Stimulated activated CD4-positive, alpha-beta T cell treated with anti-CD3 and anti-CD28 coated beads, Interleukin-12 subunit alpha, Interleukin-12 subunit beta, amount 100 ng/mL, for 24 hours (primary cell): ENCODE data around the gene DUOX1.
A peak's percentile ranks its signal among the peaks of the same experiment; 100 is the strongest.

Source experiments
- DNase-seq, 2 experiments: peaks; one replicate each; pipeline ENCODE4 v3.0.0-alpha.2; 2020; ENCODE audit warnings: low read depth in 2 of 2

The DUOX1 gene

DNA sequence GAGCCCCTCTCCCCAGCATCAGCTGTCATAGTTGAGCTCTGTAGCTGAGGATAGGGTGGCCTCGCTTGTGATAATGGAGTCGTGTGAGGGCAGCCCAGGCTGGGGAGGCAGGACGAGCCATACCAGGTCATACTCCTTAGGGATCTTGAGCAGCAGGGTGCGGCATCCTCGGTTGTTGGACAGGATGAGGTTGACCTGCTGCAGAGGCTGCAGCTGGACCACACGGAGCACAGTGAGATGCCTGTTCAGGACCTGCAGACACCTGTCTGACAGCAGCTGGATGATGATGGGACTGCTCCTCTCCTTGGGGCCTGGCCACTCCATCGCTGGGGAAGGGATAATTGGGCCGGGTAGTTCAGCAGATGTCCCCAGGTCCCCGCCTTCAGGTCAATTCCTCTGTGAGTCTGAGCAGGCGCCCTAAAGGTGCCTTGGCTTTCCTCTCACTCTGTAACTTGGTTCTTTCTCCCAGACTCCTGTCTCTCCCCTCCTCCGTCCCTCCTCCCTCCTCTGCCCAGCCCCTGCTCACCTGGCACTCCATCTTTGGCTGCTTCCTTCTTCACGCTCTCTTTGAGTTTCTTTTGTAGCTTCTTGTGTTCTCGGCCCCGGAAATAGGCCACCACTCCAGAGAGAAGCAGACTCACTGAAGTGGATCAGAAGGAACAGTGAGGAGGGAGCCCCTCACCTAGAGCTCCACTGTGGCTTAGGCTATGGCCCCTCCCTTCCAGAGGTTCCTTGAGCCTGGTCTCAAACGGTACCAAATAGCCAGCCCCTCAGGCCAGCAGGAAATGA lies 23.6 kb upstream of the DUOX1 start:
- no peak for DNase-seq

DNA sequence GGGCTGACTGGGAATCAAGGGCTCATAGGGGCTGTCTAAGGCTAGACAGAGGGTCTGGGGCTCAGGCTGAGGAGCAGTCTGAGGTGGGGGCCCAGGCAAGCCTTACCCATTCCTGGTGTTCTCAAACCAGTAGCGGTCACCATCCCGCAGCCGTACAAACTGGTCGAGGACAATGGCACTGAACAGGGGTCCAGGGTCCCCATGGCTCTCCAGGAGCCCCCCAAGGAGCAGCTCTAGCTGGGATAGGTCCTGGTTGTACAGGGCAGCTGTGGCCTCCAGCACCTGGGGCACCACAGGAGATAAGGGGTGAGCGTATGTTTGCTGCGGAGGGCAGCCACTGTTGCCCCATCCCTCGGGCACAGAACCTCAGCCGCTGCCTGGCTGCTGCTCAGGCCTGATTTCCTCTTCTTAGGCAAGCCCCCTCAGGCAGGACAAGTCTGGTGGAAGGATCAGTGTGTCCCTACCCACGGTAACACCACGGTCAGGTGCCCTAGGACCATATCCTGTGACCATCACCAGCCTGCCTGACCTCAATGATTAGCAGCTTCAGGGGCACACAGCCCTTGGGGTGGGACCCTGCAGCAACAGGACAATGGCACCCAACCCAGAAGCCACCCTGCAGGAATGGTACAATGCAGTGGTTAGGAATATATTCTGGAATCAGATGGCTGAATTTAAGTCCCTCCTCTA lies 21.7 kb upstream of the DUOX1 start:
- no peak for DNase-seq

DNA sequence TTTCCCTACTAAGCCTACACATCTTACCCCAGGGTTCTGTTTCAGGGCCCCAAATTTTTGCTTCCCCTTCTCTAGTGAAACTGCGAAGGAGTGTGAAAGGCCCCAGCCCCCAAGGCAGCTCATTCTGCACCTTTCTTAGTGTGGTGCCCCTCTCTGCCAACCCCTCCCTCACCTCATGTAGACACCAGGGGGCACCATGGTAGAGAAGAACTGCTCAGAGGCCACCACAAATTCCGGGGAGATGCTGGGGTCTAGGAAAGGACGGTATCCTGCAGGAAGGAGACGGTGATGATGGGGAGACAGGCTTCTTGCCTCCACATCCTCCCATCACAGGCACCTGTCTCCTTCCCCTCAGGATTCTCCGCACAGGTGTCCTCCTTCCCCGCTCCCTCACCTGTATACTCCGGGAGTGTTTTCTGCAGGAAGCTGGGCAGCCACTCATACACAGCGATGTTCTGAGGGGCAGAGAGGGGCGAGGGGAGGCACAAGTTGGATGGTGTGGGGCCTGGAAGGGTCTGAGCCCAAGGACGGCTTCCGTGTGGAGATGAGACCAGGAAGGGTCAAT lies 19.5 kb upstream of the DUOX1 start:
- no peak for DNase-seq

DNA sequence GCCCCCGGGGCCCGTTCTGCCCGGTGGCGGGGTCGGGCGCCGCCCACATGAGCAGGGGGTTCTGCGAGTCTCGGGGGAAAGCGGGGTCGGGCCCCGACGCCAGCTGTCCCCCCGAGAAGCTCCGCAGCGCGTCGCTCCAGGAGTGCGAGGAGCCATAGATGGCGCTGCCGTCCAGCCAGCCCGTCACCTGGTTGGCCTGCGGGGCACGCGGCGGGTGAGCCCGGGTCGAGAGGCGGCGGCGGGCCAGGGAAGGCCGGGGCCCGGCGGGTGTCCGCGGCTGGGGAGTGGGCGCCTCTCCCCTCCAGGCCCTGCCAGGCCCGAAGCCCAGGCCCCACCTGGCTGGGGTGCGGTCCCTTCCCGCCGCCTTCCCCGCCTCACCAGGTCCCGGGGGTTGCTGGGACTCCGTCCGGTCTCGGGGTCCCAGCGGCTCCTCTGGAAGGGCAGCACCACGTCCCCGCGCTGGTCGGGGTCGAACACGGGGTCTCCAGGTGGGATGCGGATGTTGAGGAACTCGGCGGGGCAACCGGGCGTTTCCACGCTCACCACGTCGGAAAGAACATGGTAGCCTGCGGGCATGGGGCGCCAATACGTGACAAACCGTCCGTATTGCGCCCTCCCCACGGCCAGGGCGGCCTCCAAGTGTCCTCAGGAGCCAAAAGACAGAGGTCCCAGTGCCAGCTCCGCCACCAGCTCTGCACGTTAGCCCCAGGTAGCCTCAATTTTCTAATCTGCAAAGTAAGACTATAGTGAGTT lies 18.2 kb upstream of the DUOX1 start:
- no peak for DNase-seq

DNA sequence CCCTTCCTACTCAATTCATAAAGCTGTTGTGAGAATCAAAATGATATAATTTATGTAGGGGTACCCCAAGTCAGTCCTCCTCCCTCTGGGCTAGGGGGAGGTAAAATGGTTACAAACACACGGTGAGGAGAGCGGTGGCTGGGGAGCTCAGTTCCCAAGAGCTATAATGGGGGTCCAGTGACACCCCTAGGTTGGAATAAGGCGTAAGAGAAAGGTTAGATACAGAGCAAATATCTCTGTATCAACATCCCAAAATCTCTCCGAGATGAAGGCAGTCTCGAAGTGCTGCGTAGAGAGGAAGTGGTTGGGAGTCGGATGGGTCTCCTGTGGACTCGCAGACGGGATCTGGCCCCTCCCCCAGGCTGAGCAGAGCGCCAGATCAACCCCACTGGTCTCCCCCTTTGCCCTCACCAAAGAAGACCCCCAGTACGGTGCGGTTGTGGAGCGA lies 17.6 kb upstream of the DUOX1 start:
- DNase-seq = no peak

DNA sequence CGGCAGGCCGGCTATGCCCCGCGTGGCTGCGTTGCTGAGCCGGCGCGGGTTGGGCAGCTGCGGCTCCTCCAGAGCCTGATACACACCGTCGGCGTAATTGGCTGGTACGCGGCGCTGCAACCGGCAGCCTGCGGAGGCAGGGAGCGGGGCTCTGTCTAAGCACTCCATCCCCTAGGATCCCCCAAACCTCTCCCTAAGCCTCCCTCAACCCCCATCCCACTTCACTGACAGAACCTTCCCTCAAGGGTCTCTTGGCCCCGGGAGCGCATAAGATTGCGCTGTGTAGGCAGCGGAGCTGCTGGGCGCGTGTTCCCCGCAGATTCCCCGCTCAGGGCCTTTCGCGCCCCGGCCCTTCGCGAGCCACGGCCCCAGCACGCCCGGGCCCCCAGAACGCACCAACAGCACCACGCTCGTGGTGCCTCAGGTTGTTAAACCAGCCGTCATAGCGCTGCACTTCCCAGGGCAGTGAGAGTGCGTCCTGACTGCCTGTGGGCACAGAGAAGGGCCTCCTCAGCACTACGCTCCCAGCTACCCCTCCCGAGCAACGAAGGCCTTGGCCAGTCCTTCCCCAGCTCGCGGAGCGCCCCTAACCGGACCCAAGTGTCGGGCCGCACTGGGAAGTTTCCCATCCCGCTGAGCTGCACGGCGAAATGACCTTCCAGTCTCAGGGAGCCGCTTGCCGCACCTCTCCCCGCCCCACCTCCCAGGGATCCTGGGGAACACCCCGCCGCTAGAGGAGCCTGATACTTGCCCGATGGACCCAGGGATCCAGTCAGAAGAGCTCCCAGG lies 17.0 kb upstream of the DUOX1 start:
- DNase-seq = no peak

DNA sequence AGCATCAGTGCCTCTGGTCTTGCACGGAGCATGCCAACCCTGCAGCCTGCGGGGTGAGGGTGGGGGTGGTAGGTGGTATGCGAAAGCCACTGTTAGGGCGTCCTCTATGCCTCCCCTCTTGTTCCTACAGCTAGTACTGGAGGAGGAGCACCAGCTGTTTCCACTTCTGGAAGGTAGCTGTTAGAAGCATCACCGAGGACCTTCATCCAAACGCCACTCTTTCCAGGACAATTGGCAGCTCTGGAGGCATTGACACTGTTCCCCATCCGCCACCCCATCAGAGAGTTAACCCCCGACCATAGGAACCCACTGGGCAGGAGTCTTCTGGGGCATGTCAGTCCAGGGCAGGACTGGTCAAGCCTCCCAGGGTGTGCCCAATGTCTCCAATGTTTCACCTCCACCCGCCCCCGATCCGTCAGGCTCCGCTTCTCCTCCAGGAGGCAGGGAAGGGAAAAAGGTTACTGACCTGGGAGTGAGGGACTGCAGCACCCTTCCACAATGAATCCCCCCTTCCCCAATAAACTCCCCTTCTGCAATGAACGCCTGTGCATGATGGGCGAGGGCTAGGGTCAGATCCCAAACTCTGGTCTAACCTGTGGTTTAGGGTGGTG lies 16.3 kb upstream of the DUOX1 start:
- DNase-seq = no peak

DNA sequence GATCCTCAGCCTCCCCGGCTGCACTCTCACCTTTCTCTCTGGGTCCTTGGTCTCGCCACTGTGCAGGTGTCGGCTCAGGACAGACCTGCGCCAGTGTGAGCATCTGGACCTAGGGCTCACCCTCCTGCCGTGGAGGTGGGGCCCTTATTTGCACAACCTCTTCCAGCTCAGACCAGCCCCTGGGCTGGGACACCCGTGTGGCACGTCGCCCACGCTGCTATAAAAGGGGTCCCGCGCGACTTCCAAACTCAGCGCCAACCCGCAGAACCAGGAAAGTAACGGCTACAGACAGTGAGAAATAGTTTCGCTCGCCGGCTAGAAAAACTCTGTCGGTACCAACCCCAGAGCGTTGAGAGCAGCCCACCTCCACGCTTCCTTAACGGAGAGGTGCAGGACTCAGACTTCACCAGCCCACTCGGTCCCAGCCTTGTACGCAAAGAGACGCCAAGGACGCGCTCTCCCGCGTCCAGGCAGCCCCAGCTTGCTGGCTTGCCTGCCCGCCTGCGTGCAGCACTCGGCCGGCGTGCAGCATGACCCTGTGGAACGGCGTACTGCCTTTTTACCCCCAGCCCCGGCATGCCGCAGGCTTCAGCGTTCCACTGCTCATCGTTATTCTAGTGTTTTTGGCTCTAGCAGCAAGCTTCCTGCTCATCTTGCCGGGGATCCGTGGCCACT lies 15.6 kb upstream of the DUOX1 start, which contains the start of the genes DUOX2 and DUOXA2:
Gene DUOX2, minus strand, starts transcription at position 97 of the 675 bp plus-strand sequence. CDS start 761 bp downstream, outside the sequence.
Gene DUOXA2, plus strand, starts transcription at position 251 of the 675 bp plus-strand sequence. Its CDS starts 280 bp downstream, at position 531.
- DNase-seq = no peak

DNA sequence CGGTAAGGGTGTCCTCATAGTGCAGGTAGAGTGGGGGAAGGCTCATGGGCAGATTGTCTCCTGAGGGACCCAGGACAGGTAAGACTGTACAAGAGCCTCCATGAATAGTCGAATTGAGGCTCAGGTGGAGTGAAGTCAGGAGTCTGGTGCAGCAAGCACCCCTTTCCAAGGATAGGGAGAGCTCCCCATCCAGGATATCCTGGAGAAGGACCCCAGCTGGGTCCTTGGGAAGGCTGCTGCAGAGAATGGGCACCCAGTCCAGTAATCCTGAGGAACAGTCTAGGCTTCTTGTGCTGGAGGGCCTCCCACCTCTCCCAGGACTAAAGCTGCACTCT lies 15.1 kb upstream of the DUOX1 start:
- DNase-seq = no peak

DNA sequence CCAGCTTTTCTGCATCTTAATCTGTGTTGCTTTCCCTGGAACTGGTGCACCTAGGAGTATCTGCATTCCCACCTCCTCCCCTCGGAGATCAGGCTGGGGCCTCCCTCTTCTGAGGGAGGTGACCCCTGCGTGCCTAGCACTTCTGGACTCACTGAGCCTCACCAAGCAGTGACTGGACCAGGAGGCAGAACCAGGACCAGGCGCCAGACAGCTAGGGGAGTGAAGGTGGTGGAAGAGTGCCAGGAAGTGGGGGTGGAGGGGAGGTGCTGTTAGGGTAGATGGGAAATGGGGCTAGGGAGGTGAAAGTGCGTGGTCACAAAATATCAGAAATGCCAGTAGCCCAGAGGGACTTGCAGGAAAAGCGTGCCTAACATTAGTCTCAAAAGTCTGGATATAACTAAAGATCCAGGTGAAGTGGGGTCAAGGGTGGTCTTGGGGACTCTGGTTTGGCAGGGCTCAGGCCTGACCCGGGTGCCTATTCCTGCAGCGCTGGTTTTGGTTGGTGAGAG lies 14.4 kb upstream of the DUOX1 start:
- DNase-seq = no peak

DNA sequence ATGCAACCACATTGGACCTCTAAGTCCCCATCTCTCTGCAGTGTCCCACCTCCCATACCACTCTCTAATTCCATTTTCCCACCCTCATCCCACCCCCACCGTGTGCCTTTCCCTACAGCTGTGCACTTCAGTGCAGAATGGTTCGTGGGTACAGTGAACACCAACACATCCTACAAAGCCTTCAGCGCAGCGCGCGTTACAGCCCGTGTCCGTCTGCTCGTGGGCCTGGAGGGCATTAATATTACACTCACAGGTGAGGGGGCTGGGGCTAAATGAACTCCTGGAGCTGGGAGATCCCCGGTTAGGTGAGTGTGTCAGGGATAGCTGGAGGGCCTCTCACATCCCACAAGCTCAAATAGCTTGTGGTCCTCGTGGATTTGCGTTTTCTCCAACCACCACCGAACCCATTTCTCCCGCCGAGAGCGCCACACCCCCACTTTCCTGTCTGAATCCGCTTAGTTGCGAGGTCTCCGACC lies 13.8 kb upstream of the DUOX1 start:
- DNase-seq = no peak

DNA sequence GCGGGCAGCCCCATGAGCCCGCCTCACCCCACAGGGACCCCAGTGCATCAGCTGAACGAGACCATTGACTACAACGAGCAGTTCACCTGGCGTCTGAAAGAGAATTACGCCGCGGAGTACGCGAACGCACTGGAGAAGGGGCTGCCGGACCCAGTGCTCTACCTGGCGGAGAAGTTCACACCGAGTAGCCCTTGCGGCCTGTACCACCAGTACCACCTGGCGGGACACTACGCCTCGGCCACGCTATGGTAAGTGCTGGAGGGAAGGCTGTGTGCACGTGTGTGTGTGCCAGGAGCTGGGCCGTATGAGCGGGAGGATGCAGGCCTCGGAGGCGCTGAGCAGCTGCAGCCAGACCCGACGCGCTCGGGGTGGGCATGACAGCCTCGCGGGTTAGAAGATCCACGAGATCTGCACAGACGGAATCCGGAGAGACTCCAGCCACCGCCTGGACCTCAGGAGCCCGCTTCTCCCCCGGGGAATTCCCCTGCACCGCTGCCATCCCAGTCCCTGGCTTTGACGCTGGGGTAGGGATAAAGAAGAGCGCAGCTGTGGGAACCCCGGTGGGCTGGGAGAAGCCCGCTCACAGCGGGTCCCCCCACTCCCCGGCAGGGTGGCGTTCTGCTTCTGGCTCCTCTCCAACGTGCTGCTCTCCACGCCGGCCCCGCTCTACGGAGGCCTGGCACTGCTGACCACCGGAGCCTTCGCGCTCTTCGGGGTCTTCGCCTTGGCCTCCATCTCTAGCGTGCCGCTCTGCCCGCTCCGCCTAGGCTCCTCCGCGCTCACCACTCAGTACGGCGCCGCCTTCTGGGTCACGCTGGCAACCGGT lies 13.1 kb upstream of the DUOX1 start:
- no peak for DNase-seq

DNA sequence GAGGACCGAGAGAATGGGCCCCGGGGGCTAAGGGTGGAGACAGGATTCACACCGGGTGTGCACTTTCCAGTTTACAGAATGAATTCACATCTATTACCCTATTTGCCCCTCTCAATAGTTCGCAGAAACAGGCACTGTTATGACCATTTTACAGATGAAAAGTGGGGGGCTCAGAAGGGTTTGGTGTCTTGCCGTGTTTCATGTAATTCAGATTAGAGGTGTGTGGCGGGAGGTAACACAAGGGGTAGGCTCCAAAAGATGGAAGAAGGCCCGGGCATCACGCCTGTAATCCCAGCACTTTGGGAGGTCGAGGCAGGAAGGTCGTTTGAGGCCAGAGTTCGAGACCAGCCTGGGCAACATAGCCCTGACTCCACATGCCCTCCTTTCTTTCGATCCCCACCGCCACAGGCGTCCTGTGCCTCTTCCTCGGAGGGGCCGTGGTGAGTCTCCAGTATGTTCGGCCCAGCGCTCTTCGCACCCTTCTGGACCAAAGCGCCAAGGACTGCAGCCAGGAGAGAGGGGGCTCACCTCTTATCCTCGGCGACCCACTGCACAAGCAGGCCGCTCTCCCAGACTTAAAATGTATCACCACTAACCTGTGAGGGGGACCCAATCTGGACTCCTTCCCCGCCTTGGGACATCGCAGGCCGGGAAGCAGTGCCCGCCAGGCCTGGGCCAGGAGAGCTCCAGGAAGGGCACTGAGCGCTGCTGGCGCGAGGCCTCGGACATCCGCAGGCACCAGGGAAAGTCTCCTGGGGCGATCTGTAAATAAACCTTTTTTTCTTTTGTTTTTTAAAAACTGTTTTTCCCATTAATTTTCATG lies 12.3 kb upstream of the DUOX1 start:
- no peak for DNase-seq

DNA sequence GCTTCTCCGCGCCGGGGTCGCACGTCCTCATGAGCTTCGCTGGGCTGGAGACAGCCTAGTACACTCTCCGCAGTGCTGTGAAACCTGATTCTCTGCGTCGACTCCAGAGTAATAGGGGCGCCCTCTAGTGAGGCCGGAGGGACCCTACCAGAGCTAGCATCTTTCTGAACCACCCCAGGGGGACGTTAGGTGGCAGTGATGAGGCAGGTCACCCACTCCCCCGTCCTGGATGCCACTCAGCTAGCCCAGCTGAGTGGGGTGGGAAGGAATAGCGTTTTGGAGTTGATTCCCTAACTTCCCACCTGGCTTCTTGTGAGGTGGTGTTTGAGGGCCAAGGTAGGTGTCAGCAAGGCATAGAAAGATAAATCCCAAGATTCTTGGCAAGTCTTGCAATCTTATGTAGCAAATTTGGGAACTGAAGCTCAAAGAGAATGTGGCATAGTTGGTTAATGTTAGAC lies 11.6 kb upstream of the DUOX1 start:
- DNase-seq = peak; percentile 64 to 84

DNA sequence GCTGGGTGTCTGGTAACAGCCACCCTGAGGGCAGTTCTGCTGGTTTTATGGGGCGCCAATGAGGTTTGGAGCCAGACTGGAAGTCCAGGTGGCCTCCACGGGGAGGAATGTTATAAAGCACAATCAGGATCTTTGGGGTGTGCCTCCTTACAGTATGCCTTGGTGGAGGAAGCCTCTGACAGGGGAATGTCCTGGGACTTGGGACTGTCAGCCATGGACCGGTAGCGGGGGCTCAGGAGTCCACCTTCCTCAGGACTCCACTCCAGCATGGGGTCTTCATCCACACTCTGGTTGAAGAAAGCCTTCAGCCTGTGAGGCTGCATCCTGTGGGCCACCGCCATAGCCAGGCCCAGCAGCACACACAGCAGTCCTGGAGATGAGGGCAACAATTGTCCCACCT lies 10.8 kb upstream of the DUOX1 start:
- no peak for DNase-seq

DNA sequence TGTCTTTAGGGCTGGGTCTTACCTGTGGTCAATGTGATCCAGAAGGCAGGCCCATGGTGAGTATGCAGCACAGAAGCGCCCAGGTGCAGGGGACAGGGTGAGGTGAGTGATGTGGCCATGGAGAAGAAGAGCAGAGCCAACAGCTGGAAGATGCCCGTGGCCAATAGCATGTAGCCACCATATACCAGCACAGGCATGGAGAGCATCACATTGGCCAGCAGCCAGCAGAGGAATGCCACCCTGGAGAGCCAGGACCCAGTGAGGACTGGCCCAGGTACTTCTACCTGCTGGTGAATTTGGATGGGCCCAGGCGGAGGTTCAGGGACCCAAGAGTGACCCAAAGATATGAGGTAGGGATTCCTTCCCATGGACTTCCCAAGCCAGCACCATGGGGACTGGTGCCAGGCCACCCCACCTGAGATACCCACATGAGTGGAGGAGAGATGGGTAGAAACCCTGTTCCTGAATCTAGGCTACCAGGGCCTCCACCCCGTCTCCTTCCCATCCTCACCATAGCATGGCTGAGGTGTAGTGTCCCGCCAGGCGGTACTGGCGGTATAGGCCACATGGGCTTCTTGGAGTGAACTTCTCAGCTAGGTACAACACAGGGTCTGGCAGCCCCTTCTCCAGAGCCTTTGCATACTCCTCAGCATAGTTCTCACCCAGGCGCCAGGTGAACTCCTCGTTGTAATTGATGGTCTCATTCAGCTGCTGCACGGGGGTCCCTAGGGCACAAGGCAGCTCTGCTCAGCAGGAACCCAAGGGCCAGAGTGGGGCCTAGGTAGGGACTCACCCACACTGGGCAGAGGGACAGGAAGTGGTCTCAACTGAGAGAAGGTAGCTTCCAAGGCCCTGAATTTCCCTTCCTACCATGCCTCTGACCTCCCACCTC lies 9.5 kb upstream of the DUOX1 start:
- DNase-seq = no peak

DNA sequence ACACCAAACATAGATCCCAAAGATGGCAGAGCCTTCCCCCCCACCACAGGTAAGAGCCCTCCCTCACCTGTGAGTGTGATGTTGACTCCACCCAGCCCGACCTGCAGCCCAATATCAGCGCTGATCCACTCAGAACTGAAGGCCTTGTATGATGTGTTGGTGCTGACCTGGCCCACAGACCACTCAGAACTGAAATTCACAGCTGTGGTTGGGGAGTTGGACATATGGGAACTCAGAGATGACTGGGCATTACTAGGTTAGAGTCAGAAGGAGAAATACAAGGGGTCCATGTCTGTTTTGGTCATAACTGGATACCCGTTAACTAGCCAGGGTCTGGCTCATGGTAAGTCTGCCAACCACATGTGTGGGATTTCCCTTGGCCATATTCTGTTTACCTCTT lies 8.8 kb upstream of the DUOX1 start:
- no peak for DNase-seq
